Hepatocyte (in vitro differentiated cells): ENCODE data around the gene SPOCK2.

Experiments used
- EZH2 ChIP-seq: fragments of 200-600 bp; sonication (generic); IDR thresholded peaks from 2 replicates; pipeline ENCODE4 v1.6.1; 2016; ENCODE audit warnings: antibody characterized with exemption, mild to moderate bottlenecking, borderline replicate concordance
- TF ChIP-seq, protein P1 (sequence below): fragments of 200-600 bp; sonication (generic); IDR thresholded peaks from 2 replicates; pipeline ENCODE4 v1.5.1; 2016; ENCODE audit warnings: antibody characterized with exemption, mild to moderate bottlenecking; ENCODE audit not compliant: poor library complexity

DNA sequence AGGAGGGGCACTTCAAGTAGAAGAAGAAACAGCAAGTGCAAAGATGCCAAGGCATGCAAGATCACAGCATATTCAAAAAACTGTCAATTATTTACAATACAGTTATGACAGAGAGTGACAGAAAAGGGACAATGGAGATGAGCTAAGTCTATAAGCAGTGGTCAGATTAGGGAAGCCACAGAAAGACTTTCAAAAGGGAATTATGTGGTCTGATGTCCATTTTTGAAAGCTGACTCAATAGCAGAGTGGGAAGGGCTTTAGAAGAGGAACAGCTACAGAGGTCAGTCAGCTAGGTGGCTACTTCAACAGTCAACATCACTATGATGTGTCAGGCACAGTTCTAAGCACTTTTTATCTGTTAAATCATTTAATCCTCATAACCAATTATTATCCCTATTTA lies 45.2 kb upstream of the SPOCK2 start:
- TF ChIP-seq, protein P1, sequence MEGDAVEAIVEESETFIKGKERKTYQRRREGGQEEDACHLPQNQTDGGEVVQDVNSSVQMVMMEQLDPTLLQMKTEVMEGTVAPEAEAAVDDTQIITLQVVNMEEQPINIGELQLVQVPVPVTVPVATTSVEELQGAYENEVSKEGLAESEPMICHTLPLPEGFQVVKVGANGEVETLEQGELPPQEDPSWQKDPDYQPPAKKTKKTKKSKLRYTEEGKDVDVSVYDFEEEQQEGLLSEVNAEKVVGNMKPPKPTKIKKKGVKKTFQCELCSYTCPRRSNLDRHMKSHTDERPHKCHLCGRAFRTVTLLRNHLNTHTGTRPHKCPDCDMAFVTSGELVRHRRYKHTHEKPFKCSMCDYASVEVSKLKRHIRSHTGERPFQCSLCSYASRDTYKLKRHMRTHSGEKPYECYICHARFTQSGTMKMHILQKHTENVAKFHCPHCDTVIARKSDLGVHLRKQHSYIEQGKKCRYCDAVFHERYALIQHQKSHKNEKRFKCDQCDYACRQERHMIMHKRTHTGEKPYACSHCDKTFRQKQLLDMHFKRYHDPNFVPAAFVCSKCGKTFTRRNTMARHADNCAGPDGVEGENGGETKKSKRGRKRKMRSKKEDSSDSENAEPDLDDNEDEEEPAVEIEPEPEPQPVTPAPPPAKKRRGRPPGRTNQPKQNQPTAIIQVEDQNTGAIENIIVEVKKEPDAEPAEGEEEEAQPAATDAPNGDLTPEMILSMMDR, result no peak
- no peak for TF ChIP-seq EZH2
